Retinal pigment epithelial cell (primary cell): Measurements from ENCODE around the gene RAP1GDS1.
"Not testable (repeated sequence)": the region's sequence is repeated elsewhere in the genome, so short reads cannot be mapped to it uniquely, and the experiment has no call there.

Source experiments
- DNase-seq: peaks from one replicate; pipeline ENCODE4 v3.0.0-alpha.2; 2010; ENCODE audit warnings: low read depth
- H3K4me3 ChIP-seq: 2 replicates; pipeline ENCODE4 v1.5.1; 2011; ENCODE audit warnings: mild to moderate bottlenecking, low read length, control low read depth, moderate library complexity
- CTCF ChIP-seq: conservative IDR thresholded peaks from 2 replicates; pipeline ENCODE4 v1.5.1; 2011; ENCODE audit warnings: low read depth, low read length, control low read depth, inconsistent platforms

Gene RAP1GDS1

GRCh38 chr4:98406819-98407218 is 145.6 kb downstream of the RAP1GDS1 start:
- H3K4me3 ChIP-seq, result no peak overlapping the region
- no peak for DNase-seq
- TF ChIP-seq CTCF, result no peak

GRCh38 chr4:98411731-98412130 is 150.5 kb downstream of the RAP1GDS1 start:
- no peak for TF ChIP-seq CTCF
- H3K4me3 ChIP-seq, result no peak overlapping the region
- no peak for DNase-seq

DNA sequence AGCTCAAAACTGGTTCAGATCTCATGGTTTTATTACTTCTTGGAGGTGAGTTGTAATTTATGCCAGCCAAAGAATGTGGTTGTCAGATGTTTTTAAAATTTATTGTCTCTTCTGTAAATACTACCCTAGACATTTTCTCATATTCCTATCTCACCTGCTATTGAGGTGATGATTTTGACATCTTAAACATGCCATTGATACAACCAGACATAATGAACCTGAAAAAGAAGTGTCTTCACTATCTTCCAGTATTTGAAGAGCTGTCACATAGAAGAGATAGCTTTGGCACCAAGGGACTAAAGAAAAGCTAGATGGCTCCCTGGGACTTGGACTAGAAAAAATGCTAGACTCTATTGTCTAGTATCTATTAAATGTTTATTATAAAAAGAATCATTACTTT is 155.7 kb downstream of the RAP1GDS1 start:
- no peak for TF ChIP-seq CTCF
- no peak for DNase-seq
- no peak overlapping the region for H3K4me3 ChIP-seq

DNA sequence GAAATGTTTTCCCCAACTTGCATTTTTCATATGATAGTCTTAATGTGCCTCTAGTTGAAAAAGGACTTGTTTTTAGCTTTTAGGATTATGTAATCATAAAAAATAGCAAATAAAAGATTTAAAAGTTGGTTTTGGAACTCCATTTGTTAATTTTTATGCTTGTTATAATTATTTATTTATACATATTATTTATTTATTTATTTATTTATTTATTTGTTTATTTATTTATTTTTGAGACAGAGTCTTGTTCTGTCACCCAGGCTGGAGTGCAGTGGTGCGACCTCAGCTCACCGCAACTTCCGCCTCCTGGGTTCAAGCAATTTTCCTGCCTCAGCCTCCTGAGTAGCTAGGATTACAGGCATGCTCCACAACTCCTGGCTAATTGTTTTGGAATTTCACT is 159.0 kb downstream of the RAP1GDS1 start:
- H3K4me3 ChIP-seq, DNase-seq: not testable (repeated sequence)

DNA sequence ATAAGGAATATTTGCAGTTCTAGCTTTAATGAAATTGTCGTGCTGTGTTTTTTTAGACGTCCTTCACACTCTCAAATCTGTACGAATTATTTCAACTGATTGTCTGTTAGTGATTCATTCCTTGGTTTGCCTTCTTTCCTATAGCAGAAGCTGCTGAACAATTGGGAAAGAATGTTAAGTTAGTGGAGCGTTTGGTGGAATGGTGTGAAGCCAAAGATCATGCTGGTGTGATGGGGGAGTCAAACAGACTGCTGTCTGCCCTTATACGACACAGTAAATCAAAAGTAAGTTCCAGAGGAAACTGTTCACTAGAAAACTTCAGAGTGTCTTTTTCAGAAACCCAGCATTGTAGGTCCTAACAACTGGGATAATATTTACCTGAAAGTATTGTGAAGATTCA is 159.9 kb downstream of the RAP1GDS1 start:
- DNase-seq, result no peak
- no peak overlapping the region for H3K4me3 ChIP-seq
- no peak for TF ChIP-seq CTCF

GRCh38 chr4:98423009-98423408 is 161.8 kb downstream of the RAP1GDS1 start:
- DNase-seq, result no peak
- no peak for TF ChIP-seq CTCF
- H3K4me3 ChIP-seq, result no peak overlapping the region

GRCh38 chr4:98430708-98431403 is 169.7 kb downstream of the RAP1GDS1 start:
- TF ChIP-seq CTCF, result no peak
- H3K4me3 ChIP-seq, result no peak overlapping the region
- peak; percentile 75 for DNase-seq

GRCh38 chr4:98433691-98434090 is 172.5 kb downstream of the RAP1GDS1 start:
- no peak overlapping the region for H3K4me3 ChIP-seq
- no peak for DNase-seq
- no peak for TF ChIP-seq CTCF
